Transverse colon (tissue), 4 donors: ENCODE data around the gene CFAP210. TPM values are rescaled to one million over a fixed set of nuclear protein-coding genes. Genes with fewer than 3 reads are reported as not detected.

Experiments used
- DNase-seq: peaks from one replicate; pipeline ENCODE4 v3.0.0-alpha.2; 2019
- H3K27ac ChIP-seq, 4 donors: fragments of 200-600 bp; sonication (generic); 2 replicates each; pipeline ENCODE4 v1.5.1; 2016 to 2018; ENCODE audit warnings: inconsistent platforms in 4 of 4
- H3K27me3 ChIP-seq: fragments of 200-600 bp; sonication (generic); 2 replicates; pipeline ENCODE4 v1.5.1; 2017; ENCODE audit warnings: inconsistent platforms
- H3K36me3 ChIP-seq, 4 donors: fragments of 200-600 bp; sonication (generic); 2 replicates each; pipeline ENCODE4 v1.5.1; 2017 to 2019; ENCODE audit warnings: inconsistent platforms in 4 of 4
- H3K4me1 ChIP-seq, 4 donors: fragments of 200-600 bp; sonication (generic); 2 replicates each; pipeline ENCODE4 v1.5.1; 2017 to 2020; ENCODE audit warnings: inconsistent platforms in 4 of 4
- H3K4me3 ChIP-seq, 4 donors: fragments of 200-600 bp; sonication (generic); 1 replicate in 1 of 4; 2 replicates in 3 of 4; pipeline versions ENCODE4 v1.5.1 to v1.6.1; 2017 to 2019; ENCODE audit warnings: inconsistent platforms in 4 of 4
- H3K9me3 ChIP-seq, 2 donors: fragments of 200-600 bp; sonication (generic); 2 replicates each; pipeline ENCODE4 v1.5.1; 2017 to 2019; ENCODE audit warnings: inconsistent platforms in 2 of 2
- EP300 ChIP-seq: sonication (generic); formaldehyde crosslinking; IDR thresholded peaks from one replicate; pipeline ENCODE4 v1.6.1; 2017; ENCODE audit warnings: antibody characterized with exemption, low read depth
- POLR2A ChIP-seq: fragments of 450-650 bp; IDR thresholded peaks from one replicate; pipeline ENCODE4 v1.6.1; 2016; ENCODE audit warnings: antibody characterized with exemption, mild to moderate bottlenecking, moderate library complexity
- POLR2AphosphoS5 ChIP-seq, 3 donors: sonication (generic); formaldehyde crosslinking; IDR thresholded peaks; one replicate each; pipeline ENCODE4 v1.6.1; 2016; ENCODE audit warnings: antibody characterized with exemption in 3 of 3
- WGBS, 2 donors: methylation state at CpG; one replicate each; pipeline ENCODE4 v1.1.5; 2018; ENCODE audit warnings: low coverage in 1 of 2; 5-methylcytosine and 5-hydroxymethylcytosine counted together
- in situ Hi-C, 4 donors: fragments of 200-750 bp; cut with MboI; loops; one replicate each; pipeline versions ENCODE4 v1.15.0 to v1.15.1; 2017; ENCODE audit warnings: low sequenced_read_pairs in 3 of 4, low pct_ligation_motif_present in 1 of 4, low pct_unique_long_range_greater_than_20kb in 1 of 4
- intact Hi-C: fragments of 100-400 bp; cut with DNase I; formaldehyde crosslinking; loops from one replicate; pipeline ENCODE4 v1.15.1; 2023; ENCODE audit warnings: low total_unique reads
- total RNA-seq, 4 donors: library from RNA; depleted of rRNA; stranded (reverse); fragments of >200 nt; gene quantifications; one replicate each; pipeline ENCODE4 v1.1.0, GENCODE V29; 2016
- TF ChIP-seq, protein P1 (sequence below), 5 experiments: fragments of 200-600 bp in 3 of 5; fragments of 450-650 bp in 2 of 5; sonication (generic) in 3 of 5; IDR thresholded peaks; 1 replicate in 2 of 5; 2 replicates in 3 of 5; pipeline ENCODE4 v1.5.1; 2016 to 2017; ENCODE audit warnings: antibody characterized with exemption in 5 of 5, inconsistent platforms in 3 of 5, mild to moderate bottlenecking in 2 of 5, moderate library complexity in 1 of 5

CFAP210 gene
- total RNA-seq, 4 donors from 2014 or later, result not detected

DNA sequence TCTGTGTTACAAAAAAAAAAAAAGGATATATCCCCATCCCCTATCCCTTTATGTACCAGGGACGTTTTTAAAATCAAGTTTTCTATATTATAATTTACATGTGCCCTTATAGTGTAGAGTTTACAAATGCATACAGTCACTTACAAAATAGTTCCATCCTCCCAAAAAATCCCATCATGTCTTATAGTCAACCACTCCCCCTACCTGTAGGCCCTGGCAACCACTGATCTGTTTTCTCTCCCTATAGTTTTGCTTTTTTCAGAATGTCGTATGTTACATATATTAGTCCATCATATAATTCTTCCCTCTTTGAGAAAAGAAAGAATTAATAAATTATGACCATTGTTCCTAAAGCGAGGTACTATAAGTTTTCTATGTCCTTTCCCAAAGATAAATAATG is 17.8 kb downstream of the CFAP210 start:
- TF ChIP-seq, protein P1, sequence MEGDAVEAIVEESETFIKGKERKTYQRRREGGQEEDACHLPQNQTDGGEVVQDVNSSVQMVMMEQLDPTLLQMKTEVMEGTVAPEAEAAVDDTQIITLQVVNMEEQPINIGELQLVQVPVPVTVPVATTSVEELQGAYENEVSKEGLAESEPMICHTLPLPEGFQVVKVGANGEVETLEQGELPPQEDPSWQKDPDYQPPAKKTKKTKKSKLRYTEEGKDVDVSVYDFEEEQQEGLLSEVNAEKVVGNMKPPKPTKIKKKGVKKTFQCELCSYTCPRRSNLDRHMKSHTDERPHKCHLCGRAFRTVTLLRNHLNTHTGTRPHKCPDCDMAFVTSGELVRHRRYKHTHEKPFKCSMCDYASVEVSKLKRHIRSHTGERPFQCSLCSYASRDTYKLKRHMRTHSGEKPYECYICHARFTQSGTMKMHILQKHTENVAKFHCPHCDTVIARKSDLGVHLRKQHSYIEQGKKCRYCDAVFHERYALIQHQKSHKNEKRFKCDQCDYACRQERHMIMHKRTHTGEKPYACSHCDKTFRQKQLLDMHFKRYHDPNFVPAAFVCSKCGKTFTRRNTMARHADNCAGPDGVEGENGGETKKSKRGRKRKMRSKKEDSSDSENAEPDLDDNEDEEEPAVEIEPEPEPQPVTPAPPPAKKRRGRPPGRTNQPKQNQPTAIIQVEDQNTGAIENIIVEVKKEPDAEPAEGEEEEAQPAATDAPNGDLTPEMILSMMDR (IDR thresholded peaks at IDR 0.05), result no peak
- TF ChIP-seq POLR2A (no peak), EP300 (no peak), POLR2AphosphoS5 (IDR thresholded peaks at IDR 0.05) (no peak)
- no peaks in the 10 kb centered on the region for H3K27me3 ChIP-seq
- H3K36me3 ChIP-seq, result no peaks in the 10 kb centered on the region
- 61 to 62% methylated on average over 3 of the region's 3 CpGs for WGBS, 2 donors
- no peak overlapping the region for H3K4me3 ChIP-seq
- H3K4me1 ChIP-seq, result no peaks in the 10 kb centered on the region
- in situ Hi-C loops, result no loop called here
- no peak overlapping the region for H3K27ac ChIP-seq
- DNase-seq, result no peak
- intact Hi-C loops, result no loop called here
- no peaks in the 10 kb centered on the region for H3K9me3 ChIP-seq

DNA sequence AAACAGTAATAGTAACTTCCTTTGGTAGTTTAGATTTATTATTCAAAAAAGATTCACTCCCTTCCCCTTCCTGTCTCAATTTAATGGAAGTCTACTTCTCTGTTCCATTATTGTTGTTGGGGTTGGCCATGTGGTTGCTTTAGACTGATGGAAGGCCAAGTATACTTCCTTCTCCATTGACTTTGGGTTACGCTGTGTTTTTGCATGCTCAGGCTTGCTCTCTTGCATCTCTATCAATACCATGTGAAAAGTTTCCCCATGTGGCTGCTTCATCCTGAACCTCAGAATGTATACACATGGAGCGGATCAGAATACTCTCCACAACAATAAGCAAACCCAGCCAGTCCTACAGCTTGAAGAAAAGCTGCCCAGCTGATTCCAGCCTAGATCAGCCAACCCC is 20.3 kb downstream of the CFAP210 start:
- Histone ChIP-seq H3K4me3 (no peak overlapping the region), H3K36me3 (no peaks in the 10 kb centered on the region), H3K4me1 (no peaks in the 10 kb centered on the region), H3K9me3 (no peaks in the 10 kb centered on the region), H3K27me3 (no peaks in the 10 kb centered on the region), H3K27ac (no peak overlapping the region)
- TF ChIP-seq POLR2A (no peak), POLR2AphosphoS5 (IDR thresholded peaks at IDR 0.05) (no peak), EP300 (no peak)
- TF ChIP-seq, protein P1 (IDR thresholded peaks at IDR 0.05), result no peak
- in situ Hi-C loops, result no loop called here
- 92 to 94% methylated on average over 2 of the region's 2 CpGs for WGBS, 2 donors
- DNase-seq, result no peak
- intact Hi-C loops, result no loop called here

DNA sequence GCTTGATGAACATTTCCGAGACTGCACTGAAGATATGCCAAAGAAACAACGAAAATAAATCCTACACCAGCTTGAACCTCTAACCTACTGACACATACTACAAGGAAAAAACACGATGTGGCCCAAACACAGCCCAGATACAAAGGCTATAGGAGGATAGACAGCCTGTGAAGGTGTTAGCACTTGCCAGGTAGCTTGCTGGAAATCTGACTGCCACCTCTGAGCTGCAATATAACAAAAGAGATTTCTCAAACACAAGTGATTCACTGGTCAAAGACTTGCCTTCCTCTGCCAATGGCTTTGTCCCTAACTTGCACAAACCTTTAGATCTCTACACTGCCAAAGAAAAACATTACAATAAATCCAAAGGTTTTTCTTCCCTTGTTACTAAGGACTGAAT is 21.1 kb downstream of the CFAP210 start:
- H3K4me3 ChIP-seq, result no peak overlapping the region
- no peak for DNase-seq
- H3K27ac ChIP-seq, result no peak overlapping the region
- no peaks in the 10 kb centered on the region for H3K4me1 ChIP-seq
- intact Hi-C loops, result no loop called here
- no peaks in the 10 kb centered on the region for H3K27me3 ChIP-seq
- no peak for TF ChIP-seq POLR2A
- TF ChIP-seq EP300, result no peak
- TF ChIP-seq POLR2AphosphoS5 (IDR thresholded peaks at IDR 0.05), result no peak
- TF ChIP-seq, protein P1 (IDR thresholded peaks at IDR 0.05), result no peak
- WGBS, 2 donors, result 83 to 100% methylated on average over 1 to 3 of the region's 3 CpGs
- H3K9me3 ChIP-seq, result no peaks in the 10 kb centered on the region
- in situ Hi-C loops, result no loop called here
- H3K36me3 ChIP-seq, result no peaks in the 10 kb centered on the region

DNA sequence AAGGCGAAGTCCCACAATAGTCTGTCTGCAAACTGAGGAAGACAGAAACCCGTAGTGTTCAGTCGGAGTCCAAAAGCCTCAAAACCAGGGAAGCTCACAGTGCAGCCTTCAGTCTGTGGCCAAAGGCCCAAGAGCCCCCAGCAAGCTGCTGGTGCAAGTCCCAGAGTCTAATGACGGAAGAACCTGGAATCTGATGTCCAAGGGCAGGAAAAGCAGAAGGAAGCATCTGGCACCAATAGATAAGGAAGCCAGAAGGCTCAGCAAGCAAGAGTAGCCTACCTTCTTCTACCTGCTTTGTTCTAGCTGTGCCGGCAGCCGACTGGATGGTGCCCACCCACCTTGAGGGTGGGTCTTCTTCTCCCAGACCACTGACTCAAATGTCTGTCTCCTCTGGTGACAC is 21.8 kb downstream of the CFAP210 start:
- WGBS, 2 donors, result 76 to 81% methylated on average over 4 to 6 of the region's 6 CpGs
- Histone ChIP-seq H3K9me3 (no peaks in the 10 kb centered on the region), H3K4me1 (no peaks in the 10 kb centered on the region), H3K4me3 (no peak overlapping the region), H3K27ac (no peak overlapping the region), H3K36me3 (no peaks in the 10 kb centered on the region), H3K27me3 (no peaks in the 10 kb centered on the region)
- intact Hi-C loops (no loop called here), in situ Hi-C loops (no loop called here)
- TF ChIP-seq, protein P1 (IDR thresholded peaks at IDR 0.05), result no peak
- TF ChIP-seq EP300 (no peak), POLR2AphosphoS5 (IDR thresholded peaks at IDR 0.05) (no peak), POLR2A (no peak)
- no peak for DNase-seq
